GM10847 (cell line): ENCODE results near the gene RUNX2.
A peak's percentile ranks its signal among the peaks of the same experiment; 100 is the strongest.

Source experiments
- POLR2A ChIP-seq: IDR thresholded peaks from 2 replicates; pipeline ENCODE4 v1.6.1; 2011; ENCODE audit not compliant: insufficient read length; ENCODE audit errors: extremely low read depth

Gene RUNX2

DNA sequence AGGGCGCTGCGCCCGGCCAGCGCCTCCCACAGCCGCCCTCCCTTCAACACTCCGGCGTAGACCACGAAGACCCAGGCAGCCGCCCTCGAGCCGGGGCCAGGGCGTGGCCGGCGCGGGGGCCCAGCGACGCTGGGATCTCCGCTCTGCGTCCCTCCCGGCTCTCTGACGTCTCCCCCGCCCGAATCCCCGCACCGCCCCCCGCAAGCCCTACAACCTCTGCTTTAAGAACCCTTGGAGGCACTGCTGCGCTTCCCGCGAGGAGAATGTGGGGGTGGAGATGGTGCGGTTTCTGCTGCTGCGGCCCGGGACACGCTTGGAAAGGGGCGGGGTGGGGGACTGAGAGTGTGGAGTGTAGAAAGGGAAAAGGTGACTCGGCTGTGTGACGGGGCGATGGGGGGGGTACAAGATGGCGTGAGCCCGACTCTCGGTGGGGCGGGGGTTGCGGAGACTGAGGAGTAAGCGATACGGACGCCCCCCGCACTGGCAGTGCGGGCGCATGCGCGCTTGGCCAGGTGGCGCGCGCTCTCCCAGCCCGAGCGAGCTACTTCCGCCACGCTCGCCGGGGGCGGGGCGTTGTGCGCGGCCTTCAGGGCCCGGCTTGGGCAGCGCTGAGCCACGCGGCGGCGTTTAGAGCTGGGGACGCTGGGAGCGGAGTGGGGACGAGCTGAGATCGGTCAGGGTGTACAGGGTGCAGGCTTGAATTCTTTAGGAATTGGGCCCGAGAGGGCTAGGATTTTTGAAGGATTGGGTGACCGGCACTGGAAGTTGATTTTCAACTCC is 49.6 kb downstream of the RUNX2 start, which contains the start of gene SUPT3H:
SUPT3H (minus strand) TSS at position 381 of the 780 bp plus-strand sequence.
- peak; percentile 59 for TF ChIP-seq POLR2A

GRCh38 chr6:45378334-45378926 is 50.3 kb downstream of the RUNX2 start:
- no peak for TF ChIP-seq POLR2A

GRCh38 chr6:45382391-45382790 is 54.3 kb downstream of the RUNX2 start:
- TF ChIP-seq POLR2A = no peak

DNA sequence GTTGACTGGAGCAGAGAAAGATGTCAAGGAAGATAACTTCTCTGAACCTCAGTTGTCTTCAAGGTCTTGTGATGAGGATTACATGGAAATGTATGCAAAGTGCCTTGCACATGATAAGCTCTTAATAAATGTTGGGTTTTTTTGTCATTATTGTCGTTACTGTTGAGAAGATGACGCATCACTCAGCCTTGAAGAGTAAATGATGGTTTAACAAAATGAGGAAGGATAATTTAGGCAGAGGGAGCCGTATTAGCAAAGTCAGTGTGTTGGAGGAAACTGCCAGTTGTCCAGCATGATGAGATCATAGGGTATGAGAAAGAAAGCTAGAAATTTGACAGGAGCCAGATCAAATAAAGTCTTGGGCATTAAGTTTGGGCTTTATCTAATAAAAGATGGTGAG is 58.4 kb downstream of the RUNX2 start:
- TF ChIP-seq POLR2A = no peak

- TF ChIP-seq POLR2A = no peak
Observed at GRCh38 chr6:45387236-45387635, 59.1 kb downstream of the RUNX2 start.

GRCh38 chr6:45388328-45388727 is 60.2 kb downstream of the RUNX2 start:
- no peak for TF ChIP-seq POLR2A

DNA sequence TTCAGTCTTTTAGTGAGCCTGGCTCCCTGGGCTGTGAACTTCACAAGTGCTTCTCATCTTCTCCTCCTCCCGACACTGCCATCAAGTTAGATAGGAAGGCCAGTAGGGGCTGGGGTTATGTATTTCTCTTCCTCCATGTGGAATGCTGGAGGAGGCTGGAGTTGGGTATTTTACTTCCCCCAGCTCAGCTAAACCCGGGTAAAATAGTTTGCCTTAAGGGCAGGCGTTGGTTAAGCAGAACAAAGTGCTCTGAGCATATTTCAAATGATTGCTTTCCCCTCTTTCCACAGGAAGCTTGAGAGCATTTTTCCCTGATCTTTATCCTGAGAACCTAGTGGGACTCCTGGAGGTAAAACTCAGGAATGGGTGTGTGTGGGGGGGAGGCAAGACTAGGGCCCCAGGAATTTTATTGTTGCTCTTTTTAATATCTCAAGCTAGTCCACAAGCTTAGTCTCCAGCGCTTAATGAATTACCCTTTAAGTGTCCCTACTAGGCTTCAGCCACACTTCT is 66.5 kb downstream of the RUNX2 start:
- TF ChIP-seq POLR2A = no peak

DNA sequence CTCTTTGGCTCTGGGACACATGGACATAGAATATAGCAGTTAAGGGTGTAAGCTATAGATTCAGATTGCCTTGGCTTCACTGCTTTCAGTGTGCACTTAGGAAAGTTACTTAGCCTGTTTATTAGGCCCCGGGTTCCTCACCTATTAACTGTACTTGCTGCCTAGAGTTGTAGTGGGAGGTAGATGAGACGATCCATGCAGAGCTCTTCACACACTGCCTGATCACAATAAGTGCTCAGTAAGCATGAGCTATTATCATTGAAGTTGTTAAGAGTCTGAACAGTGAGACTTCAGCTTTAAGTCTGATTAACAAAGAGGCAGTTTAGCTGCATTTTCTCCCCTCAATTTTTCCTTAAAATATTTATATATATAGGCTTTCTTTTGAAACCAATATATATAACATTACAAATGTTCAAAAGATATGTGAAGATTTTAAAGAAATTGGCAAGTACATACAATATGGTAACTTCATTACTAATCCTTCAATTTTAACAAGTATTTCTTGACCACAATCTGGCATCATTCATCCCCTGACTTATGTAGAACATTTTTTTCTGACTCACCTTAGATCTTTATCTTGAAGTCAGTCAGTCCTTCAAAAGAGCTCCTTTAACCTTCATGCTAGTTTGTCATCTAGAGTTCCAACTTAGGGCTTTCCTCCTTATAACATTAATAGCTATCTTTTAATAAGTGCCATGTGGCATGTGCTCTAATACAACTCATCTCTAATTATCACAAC is 70.1 kb downstream of the RUNX2 start:
- TF ChIP-seq POLR2A = no peak

GRCh38 chr6:45400021-45400420 is 71.9 kb downstream of the RUNX2 start:
- no peak for TF ChIP-seq POLR2A

- TF ChIP-seq POLR2A = no peak
Observed at GRCh38 chr6:45411959-45412358, 83.8 kb downstream of the RUNX2 start.

DNA sequence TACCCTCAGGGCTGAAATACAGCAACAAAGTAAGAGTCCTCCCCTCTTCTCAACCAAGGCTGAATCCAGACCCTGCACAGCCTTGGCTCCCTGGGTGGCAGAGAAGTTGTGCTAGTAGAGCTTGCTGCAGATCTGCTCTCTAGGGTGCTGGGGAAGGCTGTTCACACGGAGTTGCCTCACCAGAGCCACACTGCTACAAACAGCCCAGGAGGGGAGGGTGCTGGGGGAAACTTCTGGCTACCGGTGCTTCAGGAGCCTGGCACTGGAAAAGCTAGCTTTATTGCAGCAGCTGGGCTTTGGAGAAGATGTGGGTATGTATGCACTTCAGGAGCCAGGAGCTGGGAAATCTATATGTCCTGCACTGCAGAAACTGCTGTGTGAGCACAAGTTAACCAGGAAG is 87.2 kb downstream of the RUNX2 start:
- TF ChIP-seq POLR2A = no peak

- no peak for TF ChIP-seq POLR2A
Observed at GRCh38 chr6:45415788-45416518, 87.8 kb downstream of the RUNX2 start.

DNA sequence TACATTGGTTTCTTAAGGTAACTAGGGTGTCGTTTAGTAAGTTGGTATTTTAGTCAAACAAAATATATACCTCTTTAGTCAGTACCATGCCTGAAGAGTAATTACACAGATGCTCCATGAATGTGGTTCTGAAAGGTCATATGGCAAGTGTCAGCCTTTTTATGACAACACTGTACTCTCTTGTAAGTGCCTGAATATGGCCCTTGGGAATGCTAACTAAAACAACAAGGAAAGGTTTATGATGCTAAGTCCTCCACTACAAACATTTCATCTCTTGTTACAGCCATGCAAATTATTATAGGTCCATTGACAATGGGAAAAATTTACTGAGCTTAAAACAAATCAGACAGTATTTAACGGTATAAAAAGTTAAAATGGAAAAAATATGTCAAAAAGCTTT is 88.6 kb downstream of the RUNX2 start:
- no peak for TF ChIP-seq POLR2A

DNA sequence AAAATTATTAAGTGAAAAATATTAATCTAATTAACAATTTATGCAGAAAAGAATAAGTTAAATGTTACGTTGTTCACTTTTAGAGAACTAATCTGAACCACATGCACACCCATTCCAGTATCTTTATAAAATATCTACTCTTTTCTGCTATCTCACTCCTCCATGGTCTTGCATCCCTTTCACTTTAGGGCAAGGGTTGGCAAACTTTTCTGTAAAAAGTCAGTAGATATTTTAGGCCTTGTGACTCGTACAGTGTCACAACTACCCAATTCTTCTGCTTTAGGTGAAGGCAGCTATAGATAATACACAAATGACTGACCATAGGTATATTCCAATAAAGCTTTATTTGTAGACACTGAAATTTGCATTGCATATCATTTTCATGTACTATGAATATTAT is 89.3 kb downstream of the RUNX2 start:
- no peak for TF ChIP-seq POLR2A

DNA sequence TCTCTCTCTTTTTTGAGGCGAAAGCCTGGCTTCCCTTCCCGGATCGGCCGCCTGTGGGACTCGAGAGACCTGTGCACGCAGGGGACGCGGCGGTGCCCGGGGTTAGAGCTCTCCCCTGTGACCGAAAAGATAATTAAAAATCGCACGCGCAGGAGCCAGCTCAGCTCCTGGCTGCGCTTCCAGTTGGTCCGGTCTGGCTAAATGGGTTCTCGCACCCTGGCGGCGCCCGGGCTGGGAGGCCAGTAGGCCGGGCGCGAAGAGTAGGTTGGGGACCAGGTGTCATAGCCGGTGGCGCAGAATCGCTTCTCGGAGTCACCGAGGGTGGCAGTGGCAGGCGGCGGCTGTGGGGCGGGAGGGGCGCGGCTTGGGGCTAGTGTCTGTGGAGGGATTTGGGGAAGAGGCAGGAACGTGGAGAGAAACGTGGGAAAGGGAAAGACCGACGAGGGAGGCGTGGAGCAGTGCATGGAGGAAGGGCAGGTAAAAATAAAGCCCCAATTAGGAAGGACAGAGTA is 91.5 kb downstream of the RUNX2 start:
- no peak for TF ChIP-seq POLR2A
